Mesendoderm (in vitro differentiated cells): ENCODE measurements around the gene WDR46.

Experiments
- DNase-seq: peaks from one replicate; pipeline ENCODE4 v3.0.0; 2013
- H2AK5ac ChIP-seq: 2 replicates; pipeline ENCODE4 v1.6.1; 2013; ENCODE audit warnings: low read length, inconsistent platforms
- H2BK120ac ChIP-seq: 2 replicates; pipeline ENCODE4 v1.6.1; 2013; ENCODE audit warnings: low read depth, mild to moderate bottlenecking, low read length, moderate library complexity, mixed read lengths
- H2BK15ac ChIP-seq: replicated peaks from 2 replicates; pipeline ENCODE4 v1.6.1; 2013; ENCODE audit warnings: low read depth, mild to moderate bottlenecking, moderate library complexity
- H2BK5ac ChIP-seq: 2 replicates; pipeline ENCODE4 v1.6.1; 2013; ENCODE audit warnings: low read length, inconsistent platforms
- H3K18ac ChIP-seq: 2 replicates; pipeline ENCODE4 v1.6.1; 2013; ENCODE audit warnings: mild to moderate bottlenecking, low read length, mixed read lengths
- H3K23ac ChIP-seq: one replicate; pipeline ENCODE4 v1.6.1; 2013; ENCODE audit warnings: low read length
- H3K27ac ChIP-seq: 2 replicates; pipeline ENCODE4 v1.5.1; 2013; ENCODE audit warnings: low read depth, mild to moderate bottlenecking, inconsistent platforms, low read length, moderate library complexity
- H3K27me3 ChIP-seq: 2 replicates; pipeline ENCODE4 v1.6.1; 2013; ENCODE audit warnings: low read length, control low read depth, mild to moderate bottlenecking, inconsistent platforms; ENCODE audit not compliant: insufficient read depth, poor library complexity
- H3K36me3 ChIP-seq: 2 replicates; pipeline ENCODE4 v1.6.1; 2013; ENCODE audit warnings: low read length, inconsistent platforms; ENCODE audit not compliant: control insufficient read depth, insufficient read depth
- H3K4ac ChIP-seq: one replicate; pipeline ENCODE4 v1.6.1; 2013; ENCODE audit warnings: low read depth, mild to moderate bottlenecking, low read length, moderate library complexity
- H3K4me1 ChIP-seq: 2 replicates; pipeline ENCODE4 v1.6.1; 2013; ENCODE audit warnings: low read depth, low read length, inconsistent platforms; ENCODE audit not compliant: control insufficient read depth
- H3K4me2 ChIP-seq: 2 replicates; pipeline ENCODE4 v1.6.1; 2013; ENCODE audit warnings: low read length
- H3K4me3 ChIP-seq: 2 replicates; pipeline ENCODE4 v1.5.1; 2013; ENCODE audit warnings: mild to moderate bottlenecking, low read length
- H3K56ac ChIP-seq: one replicate; pipeline ENCODE4 v1.6.1; 2013; ENCODE audit warnings: low read length
- H3K79me1 ChIP-seq: 2 replicates; pipeline ENCODE4 v1.6.1; 2013; ENCODE audit warnings: low read length, inconsistent platforms
- H3K79me2 ChIP-seq: 2 replicates; pipeline ENCODE4 v1.6.1; 2013; ENCODE audit warnings: mild to moderate bottlenecking, low read length; ENCODE audit not compliant: control insufficient read depth, insufficient read depth
- H3K9ac ChIP-seq: 2 replicates; pipeline ENCODE4 v1.6.1; 2013; ENCODE audit warnings: low read length, inconsistent platforms
- H4K5ac ChIP-seq: one replicate; pipeline ENCODE4 v1.6.1; 2013; ENCODE audit warnings: low read length
- H4K8ac ChIP-seq: one replicate; pipeline ENCODE4 v1.6.1; 2013; ENCODE audit warnings: low read depth, mild to moderate bottlenecking, control low read depth, low read length, moderate library complexity
- WGBS: extraction: QIAGEN DNeasy Blood & Tissue Kit; methylation state at CpG from one replicate; pipeline ENCODE4 v1.1.7; 2013; ENCODE audit warnings: low lambda C conversion rate, missing lambda C conversion rate; ENCODE audit not compliant: insufficient coverage; ENCODE audit errors: extremely low coverage; 5-methylcytosine and 5-hydroxymethylcytosine counted together

Gene WDR46

DNA sequence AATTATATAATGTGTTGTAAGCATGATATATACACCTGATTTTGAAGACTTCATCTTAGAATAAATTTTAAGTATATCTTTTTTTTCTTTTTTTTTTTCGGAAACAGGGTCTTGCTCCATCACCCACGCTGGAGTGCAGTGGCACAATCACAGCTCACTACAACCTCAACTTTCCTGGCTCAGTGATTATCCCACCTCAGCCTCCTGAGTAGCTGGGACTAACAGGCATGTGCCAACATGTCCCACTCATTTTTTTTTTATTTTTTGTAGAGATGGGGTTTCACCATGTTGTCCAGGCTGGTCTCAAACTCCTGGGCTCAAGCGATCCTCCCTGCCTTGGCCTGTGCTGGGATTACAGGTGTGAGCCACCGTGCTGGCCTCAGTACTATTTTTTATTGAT, 34.4 kb downstream of the WDR46 start:
- Histone ChIP-seq H3K27me3 (no peaks in the 10 kb centered on the region), H2BK15ac (no peak overlapping the region), H3K23ac (no peak overlapping the region), H3K36me3 (no peaks in the 10 kb centered on the region), H3K4me2 (no peak overlapping the region), H3K9ac (no peak overlapping the region), H3K4me1 (no peaks in the 10 kb centered on the region), H3K79me2 (no peaks in the 10 kb centered on the region), H2BK5ac (no peak overlapping the region), H3K79me1 (no peaks in the 10 kb centered on the region), H3K27ac (no peak overlapping the region), H2AK5ac (no peak overlapping the region), H4K8ac (no peak overlapping the region), H3K18ac (no peak overlapping the region), H4K5ac (no peak overlapping the region), H3K4me3 (no peak overlapping the region), H3K56ac (no peak overlapping the region), H3K4ac (no peak overlapping the region), H2BK120ac (no peak overlapping the region)
- WGBS: no CpG with 5 or more reads among the region's 4 CpGs
- DNase-seq: no peak

DNA sequence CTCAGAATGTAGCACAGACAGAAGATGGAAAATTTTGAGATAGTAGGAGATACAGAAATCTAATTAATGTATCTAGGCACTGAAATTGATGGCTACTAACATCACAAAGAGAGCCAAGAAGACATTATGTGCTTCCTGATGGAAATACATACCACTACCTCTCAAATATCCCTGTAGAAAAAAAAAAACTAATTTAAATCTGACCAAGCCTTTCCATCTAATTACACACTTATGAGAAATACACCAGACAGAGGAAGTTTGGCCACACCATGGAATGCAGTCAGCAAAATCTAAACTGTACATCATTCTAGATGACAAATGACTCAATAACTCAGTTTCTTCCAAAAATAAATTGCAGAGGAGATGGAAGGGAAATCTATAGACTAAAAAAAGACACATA, 36.3 kb downstream of the WDR46 start:
- Histone ChIP-seq H3K18ac (no peak overlapping the region), H2BK120ac (no peak overlapping the region), H2BK15ac (no peak overlapping the region)

DNA sequence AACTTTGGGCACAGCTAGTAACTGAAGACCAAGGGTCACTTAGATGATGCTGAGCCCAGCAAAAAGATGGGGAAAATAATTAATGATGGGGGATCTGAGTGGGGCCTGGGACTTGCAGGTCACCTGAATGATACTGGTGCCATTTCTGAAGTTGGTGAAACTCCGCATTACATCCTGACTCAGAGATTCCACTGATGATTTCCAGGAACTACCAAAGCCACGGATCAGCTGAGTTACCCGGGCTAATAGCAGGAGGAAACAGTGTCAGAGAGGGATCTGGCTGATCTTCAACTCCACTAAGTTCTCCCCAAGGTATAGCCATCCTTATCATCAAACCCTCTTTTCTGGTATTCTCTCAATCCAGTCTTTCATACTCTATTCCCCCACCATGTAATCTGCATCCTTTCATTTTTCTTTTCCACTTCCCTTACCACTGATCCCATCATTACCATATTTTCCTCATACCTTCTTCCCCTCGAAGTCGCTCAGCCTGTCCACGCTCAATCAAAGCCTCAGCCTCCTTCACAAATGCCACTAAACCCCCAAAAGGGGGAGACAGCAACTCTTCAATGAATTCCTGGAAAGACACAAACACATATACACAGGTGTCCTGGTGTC, 37.5 kb downstream of the WDR46 start:
- Histone ChIP-seq H4K8ac (no peak overlapping the region), H3K36me3 (no peaks in the 10 kb centered on the region), H3K9ac (no peak overlapping the region), H2BK15ac (no peak overlapping the region), H2AK5ac (no peak overlapping the region), H3K4ac (no peak overlapping the region), H3K4me1 (peaks cover 3% of the 10 kb centered on the region), H3K27me3 (no peaks in the 10 kb centered on the region), H3K79me1 (no peaks in the 10 kb centered on the region), H3K23ac (no peak overlapping the region), H2BK120ac (no peak overlapping the region), H3K4me2 (no peak overlapping the region), H3K79me2 (no peaks in the 10 kb centered on the region), H2BK5ac (no peak overlapping the region), H3K4me3 (no peak overlapping the region), H3K56ac (no peak overlapping the region), H3K18ac (no peak overlapping the region), H3K27ac (no peak overlapping the region), H4K5ac (no peak overlapping the region)
- WGBS: 100% methylated on average over 3 of the region's 6 CpGs
- no peak for DNase-seq

More for the DNA sequence above, 36.3 kb downstream of the WDR46 start:
- DNase-seq: no peak
- no peak overlapping the region for H3K9ac ChIP-seq
- no peak overlapping the region for H3K4me2 ChIP-seq
- no peaks in the 10 kb centered on the region for H3K79me1 ChIP-seq
- no peaks in the 10 kb centered on the region for H3K27me3 ChIP-seq
- no peak overlapping the region for H4K8ac ChIP-seq
- no peaks in the 10 kb centered on the region for H3K36me3 ChIP-seq
- H2AK5ac ChIP-seq: no peak overlapping the region
- no peak overlapping the region for H3K4me3 ChIP-seq
- no peak overlapping the region for H4K5ac ChIP-seq
- no peaks in the 10 kb centered on the region for H3K79me2 ChIP-seq
- no peak overlapping the region for H2BK5ac ChIP-seq
- no peak overlapping the region for H3K23ac ChIP-seq
- peaks cover 3% of the 10 kb centered on the region for H3K4me1 ChIP-seq
- H3K56ac ChIP-seq: no peak overlapping the region
- no peak overlapping the region for H3K4ac ChIP-seq
- H3K27ac ChIP-seq: no peak overlapping the region

DNA sequence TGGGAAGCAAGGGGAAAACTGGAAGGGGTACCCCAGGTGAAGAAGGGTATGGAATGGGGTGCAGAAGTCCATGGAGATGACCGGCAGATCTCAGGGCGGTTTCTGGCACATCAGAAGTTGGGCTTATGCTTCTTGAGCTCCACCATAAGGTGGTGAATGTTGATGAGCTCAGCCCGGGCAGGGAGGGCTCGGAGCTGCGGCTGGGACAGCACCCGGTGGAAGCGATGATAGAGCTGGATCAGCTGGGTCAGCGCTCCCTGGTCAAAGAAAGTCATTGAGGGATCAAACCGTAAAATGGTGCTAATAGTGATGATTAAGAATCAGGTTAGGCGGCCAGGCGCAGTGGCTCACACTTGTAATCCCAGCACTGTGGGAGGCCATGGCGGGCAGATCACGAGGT, 38.3 kb downstream of the WDR46 start:
- Histone ChIP-seq H2BK120ac (no peak overlapping the region), H3K9ac (no peak overlapping the region), H3K36me3 (no peaks in the 10 kb centered on the region), H3K79me1 (no peaks in the 10 kb centered on the region), H3K79me2 (no peaks in the 10 kb centered on the region), H3K27ac (no peak overlapping the region), H2AK5ac (no peak overlapping the region), H3K4me1 (peaks cover 3% of the 10 kb centered on the region), H3K23ac (no peak overlapping the region), H4K8ac (no peak overlapping the region), H3K4me3 (no peak overlapping the region), H2BK5ac (no peak overlapping the region), H2BK15ac (no peak overlapping the region), H3K4me2 (no peak overlapping the region), H3K27me3 (peaks cover 1% of the 10 kb centered on the region), H3K56ac (no peak overlapping the region), H3K4ac (no peak overlapping the region), H3K18ac (no peak overlapping the region), H4K5ac (no peak overlapping the region)
- no peak for DNase-seq
- WGBS: no CpG with 5 or more reads among the region's 13 CpGs

DNA sequence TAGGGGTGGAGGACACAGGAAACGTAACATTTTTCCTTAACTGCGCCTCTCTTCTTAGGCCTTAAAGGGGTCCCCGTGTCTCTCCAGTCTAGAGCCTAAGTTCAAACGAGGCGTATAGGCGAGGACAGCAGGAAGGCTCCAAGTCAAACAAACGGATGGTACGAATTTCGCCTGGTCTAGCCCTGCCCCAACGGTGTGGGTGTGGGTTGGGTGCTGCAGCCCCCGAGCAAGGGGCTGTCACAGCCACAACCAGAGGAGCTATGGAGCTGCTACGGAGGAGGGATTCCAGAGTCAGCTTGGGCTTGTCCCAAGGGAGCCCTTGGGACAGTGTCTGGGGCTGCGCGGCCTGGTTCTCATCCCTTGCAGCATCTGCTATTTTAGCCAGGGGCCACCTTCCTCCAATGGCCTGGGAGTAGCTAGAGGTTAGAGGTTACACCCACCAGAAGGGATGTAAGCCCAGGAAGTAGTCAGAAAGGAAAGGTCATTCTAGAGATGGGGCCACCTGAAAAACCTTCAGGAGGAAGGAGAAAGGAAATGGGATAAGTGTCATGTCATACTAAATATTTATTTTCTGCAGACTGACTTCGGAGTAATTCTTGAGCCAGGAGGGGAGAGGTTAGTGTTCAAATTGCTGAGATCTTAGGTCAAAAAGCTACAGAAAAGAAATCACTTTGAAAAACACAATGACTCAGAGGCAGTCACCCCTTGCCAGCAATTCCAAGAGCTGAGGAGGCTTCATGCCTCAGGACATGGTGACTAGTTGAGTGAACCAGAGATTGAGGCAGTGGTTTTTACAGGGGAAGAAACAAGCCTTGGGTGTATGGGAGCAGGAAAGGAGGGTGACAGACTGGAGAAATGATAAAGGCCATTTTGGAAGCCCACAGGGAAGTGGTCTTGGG, 39.1 kb downstream of the WDR46 start:
- no peak overlapping the region for H2BK120ac ChIP-seq
- H3K4me3 ChIP-seq: peak overlapping the region; percentile 66
- H3K79me2 ChIP-seq: no peaks in the 10 kb centered on the region
- no peak overlapping the region for H2AK5ac ChIP-seq
- H3K18ac ChIP-seq: no peak overlapping the region
- H4K5ac ChIP-seq: no peak overlapping the region
- WGBS: no CpG with 5 or more reads among the region's 15 CpGs
- no peak overlapping the region for H3K4ac ChIP-seq
- H3K27ac ChIP-seq: peak overlapping the region; percentile 65
- H3K27me3 ChIP-seq: peaks cover 1% of the 10 kb centered on the region
- no peaks in the 10 kb centered on the region for H3K79me1 ChIP-seq
- H3K4me1 ChIP-seq: peaks cover 3% of the 10 kb centered on the region
- DNase-seq: no peak
- H3K23ac ChIP-seq: no peak overlapping the region
- H4K8ac ChIP-seq: no peak overlapping the region
- H3K56ac ChIP-seq: peak overlapping the region; percentile 98
- no peaks in the 10 kb centered on the region for H3K36me3 ChIP-seq
- no peak overlapping the region for H2BK15ac ChIP-seq
- no peak overlapping the region for H2BK5ac ChIP-seq
- peak overlapping the region; percentile 92 for H3K4me2 ChIP-seq
- H3K9ac ChIP-seq: peak overlapping the region; percentile 94
